RWPE1 (cell line): Measurements from ENCODE around the gene PGR.

Experiments used
- CTCF ChIA-PET: fragments of 350-600 bp; sonication (Branson Sonifier 250); formaldehyde crosslinking; extraction: SDS; loops from one replicate; lab custom pipeline; 2021; lab: Yijun Ruan, JAX
- POLR2A ChIA-PET: fragments of 400-600 bp; formaldehyde crosslinking; extraction: SDS; loops from one replicate; lab custom pipeline; 2020; ENCODE audit warnings: antibody characterized with exemption; ENCODE audit not compliant: low non-redundant PET; lab: Yijun Ruan, JAX
- DNase-seq: peaks from one replicate; pipeline ENCODE4 v3.0.0; 2012; ENCODE audit warnings: low spot score
- H3K27ac ChIP-seq: fragments of 450-650 bp; 2 replicates; pipeline ENCODE4 v1.5.1; 2017
- TF ChIP-seq, protein P1 (sequence below): fragments of 450-650 bp; conservative IDR thresholded peaks from 2 replicates; pipeline ENCODE4 v1.5.1; 2017; ENCODE audit warnings: low read depth, mild to moderate bottlenecking

Gene PGR

GRCh38 chr11:101133190-101133589, 3.6 kb upstream of the PGR start:
- no peak overlapping the region for H3K27ac ChIP-seq
- TF ChIP-seq, protein P1, sequence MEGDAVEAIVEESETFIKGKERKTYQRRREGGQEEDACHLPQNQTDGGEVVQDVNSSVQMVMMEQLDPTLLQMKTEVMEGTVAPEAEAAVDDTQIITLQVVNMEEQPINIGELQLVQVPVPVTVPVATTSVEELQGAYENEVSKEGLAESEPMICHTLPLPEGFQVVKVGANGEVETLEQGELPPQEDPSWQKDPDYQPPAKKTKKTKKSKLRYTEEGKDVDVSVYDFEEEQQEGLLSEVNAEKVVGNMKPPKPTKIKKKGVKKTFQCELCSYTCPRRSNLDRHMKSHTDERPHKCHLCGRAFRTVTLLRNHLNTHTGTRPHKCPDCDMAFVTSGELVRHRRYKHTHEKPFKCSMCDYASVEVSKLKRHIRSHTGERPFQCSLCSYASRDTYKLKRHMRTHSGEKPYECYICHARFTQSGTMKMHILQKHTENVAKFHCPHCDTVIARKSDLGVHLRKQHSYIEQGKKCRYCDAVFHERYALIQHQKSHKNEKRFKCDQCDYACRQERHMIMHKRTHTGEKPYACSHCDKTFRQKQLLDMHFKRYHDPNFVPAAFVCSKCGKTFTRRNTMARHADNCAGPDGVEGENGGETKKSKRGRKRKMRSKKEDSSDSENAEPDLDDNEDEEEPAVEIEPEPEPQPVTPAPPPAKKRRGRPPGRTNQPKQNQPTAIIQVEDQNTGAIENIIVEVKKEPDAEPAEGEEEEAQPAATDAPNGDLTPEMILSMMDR: no peak
- ChIA-PET CTCF (no interaction called here), POLR2A (no interaction called here)
- no peak for DNase-seq

- ChIA-PET POLR2A (no interaction called here), CTCF (no interaction called here)
- TF ChIP-seq, protein P1: no peak
- DNase-seq: no peak
- H3K27ac ChIP-seq: no peak overlapping the region
Observed at GRCh38 chr11:101128571-101129202, 926 bp downstream of the PGR start.

- ChIA-PET POLR2A (no interaction called here), CTCF (no interaction called here)
- H3K27ac ChIP-seq: no peak overlapping the region
- no peak for DNase-seq
- TF ChIP-seq, protein P1: no peak
Observed at GRCh38 chr11:101127699-101128570, 1.7 kb downstream of the PGR start.

DNA sequence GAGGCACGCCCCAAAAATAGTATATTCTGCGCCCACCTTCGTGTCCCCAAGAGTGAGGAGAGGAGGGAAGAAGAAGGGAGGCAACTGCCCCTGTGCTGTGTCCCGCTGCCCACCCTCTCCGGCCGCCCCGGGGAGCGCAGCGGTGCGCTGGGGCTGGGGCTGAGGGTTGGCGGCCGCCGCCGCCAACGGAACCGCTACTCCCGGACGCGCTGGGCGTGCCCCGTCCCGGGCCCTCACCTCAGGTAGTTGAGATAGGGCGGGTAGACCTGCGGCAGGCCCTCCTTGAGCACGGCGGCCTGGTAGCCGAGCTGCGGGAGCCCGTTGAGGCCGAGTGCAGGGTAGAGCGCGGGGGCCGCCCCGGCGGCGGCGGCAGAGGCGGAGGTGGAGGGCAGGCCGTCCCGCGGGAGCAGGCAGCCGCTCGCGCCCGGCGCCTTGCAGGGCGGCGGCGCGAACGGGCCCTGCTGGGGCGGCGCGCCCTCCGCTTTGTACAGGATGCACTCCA, 2.4 kb downstream of the PGR start:
- TF ChIP-seq, protein P1: no peak
- ChIA-PET POLR2A (no interaction called here), CTCF (no interaction called here)

GRCh38 chr11:101126551-101127196, 2.9 kb downstream of the PGR start:
- TF ChIP-seq, protein P1: no peak
- no peak overlapping the region for H3K27ac ChIP-seq
- no peak for DNase-seq
- ChIA-PET POLR2A (no interaction called here), CTCF (no interaction called here)

More for the DNA sequence above, 2.4 kb downstream of the PGR start:
- no peak overlapping the region for H3K27ac ChIP-seq
- DNase-seq: no peak

GRCh38 chr11:101115671-101116160, 13.9 kb downstream of the PGR start:
- no peak overlapping the region for H3K27ac ChIP-seq
- CTCF ChIA-PET: no interaction called here
- POLR2A ChIA-PET: no interaction called here
- TF ChIP-seq, protein P1: no peak
- DNase-seq: no peak
